ENCODE results near the gene GIPC1. TPM values are rescaled to one million over a fixed set of nuclear protein-coding genes. Genes with fewer than 3 reads are reported as not detected.

Gene GIPC1
- total RNA-seq, 2 experiments from 2014 or later, result 31.8 to 32.5 TPM

GRCh38 chr19:14432791-14433553, 63.0 kb downstream of the GIPC1 start, which contains the start of gene PKN1:
TSS of gene PKN1 (plus strand) at chr19:14433306. CDS start at chr19:14433522, 216 bp downstream.
- ChIA-PET CTCF (interaction anchor here (0.7 to 2.5 kb wide), 9 partner anchors 9 to 52 kb away, joined by 3 to 24 read pairs (median 7); partner anchors contain the start of gene PTGER1), POLR2A (interaction anchor here (0.5 to 1.3 kb wide), 5 partner anchors 14 to 1920 kb away, joined by 3 to 10 read pairs (median 4); partner anchors contain the start of gene DDX39A)

- ChIA-PET POLR2A (no interaction called here), CTCF (interaction anchor here (0.9 to 2.5 kb wide), 5 partner anchors 10 to 52 kb away, joined by 3 to 24 read pairs (median 7); no protein-coding TSS in a partner anchor)
These were observed 65.2 kb downstream of the GIPC1 start for GRCh38 chr19:14430712-14431111.

- ChIA-PET CTCF (interaction anchor here (0.5 to 2.3 kb wide), 5 partner anchors 9 to 1607 kb away, joined by 3 to 7 read pairs (median 3); no protein-coding TSS in a partner anchor), POLR2A (no interaction called here)
These were observed 67.0 kb downstream of the GIPC1 start for GRCh38 chr19:14428882-14429416.

Other genes with a start within 250 kb of the GIPC1 start
- gene ADGRE5, start 114.7 kb downstream of the GIPC1 start, total RNA-seq, result 100 to 1,000 TPM; 224 to 225 TPM
- gene DDX39A, start 76.8 kb downstream of the GIPC1 start, total RNA-seq, result 100 to 1,000 TPM; 276 to 286 TPM
- gene PKN1, start 62.8 kb downstream of the GIPC1 start, total RNA-seq, result 100 to 1,000 TPM; 171 to 180 TPM
- gene PTGER1, start 20.8 kb downstream of the GIPC1 start, total RNA-seq, result under 1 TPM; 0.34 to 0.53 TPM
- gene DNAJB1, start 22.3 kb upstream of the GIPC1 start, total RNA-seq, result 10 to 100 TPM; 93.8 to 95.8 TPM
- 100 to 1,000 TPM; 117 to 122 TPM for gene TECR, start 33.5 kb upstream of the GIPC1 start, total RNA-seq
- gene NDUFB7, start 75.9 kb upstream of the GIPC1 start, total RNA-seq, result 100 to 1,000 TPM; 128 to 129 TPM
- 1 to 10 TPM; 1.2 to 1.3 TPM for gene CLEC17A, start 87.0 kb upstream of the GIPC1 start, total RNA-seq
- not detected for gene ADGRE3, start 178.7 kb upstream of the GIPC1 start, total RNA-seq
- gene ZNF333, start 193.9 kb upstream of the GIPC1 start, total RNA-seq, result 1 to 10 TPM; 7.8 to 8.0 TPM